Neural cell (in vitro differentiated cells): ENCODE data around the gene ZNF311. TPM values are rescaled to one million over a fixed set of nuclear protein-coding genes. Genes with fewer than 3 reads are reported as not detected.

Experiments
- H2AFZ ChIP-seq: fragments of 200-600, 300-800 bp; sonication (generic), shearing (Covaris generic); 2 replicates; pipeline ENCODE4 v1.6.0; 2014; ENCODE audit warnings: low read depth, mild to moderate bottlenecking, antibody characterized with exemption, low read length, moderate library complexity
- H3F3A ChIP-seq: fragments of 200-600 bp; shearing (Covaris generic); 2 replicates; pipeline ENCODE4 v1.6.1; 2016; ENCODE audit warnings: mild to moderate bottlenecking, moderate library complexity, mixed read lengths, antibody characterized with exemption, low read length; ENCODE audit not compliant: insufficient read depth, poor library complexity, severe bottlenecking
- H3K27ac ChIP-seq: fragments of 200-600, 300-800 bp; sonication (generic), shearing (Covaris generic); 2 replicates; pipeline ENCODE4 v1.5.1; 2014; ENCODE audit warnings: mild to moderate bottlenecking, low read length, moderate library complexity
- H3K27me3 ChIP-seq: fragments of 300-800, 200-600 bp; sonication (generic), shearing (Covaris generic); 2 replicates; pipeline ENCODE4 v1.6.0; 2014; ENCODE audit warnings: mild to moderate bottlenecking, low read depth, low read length, moderate library complexity; ENCODE audit not compliant: insufficient read depth
- H3K36me3 ChIP-seq: fragments of 300-800, 200-600 bp; sonication (generic), shearing (Covaris generic); 2 replicates; pipeline ENCODE4 v1.5.1; 2014; ENCODE audit warnings: mild to moderate bottlenecking, antibody characterized with exemption, low read length, moderate library complexity; ENCODE audit not compliant: insufficient read depth
- H3K4me2 ChIP-seq: fragments of 300-800, 200-600 bp; sonication (generic), shearing (Covaris generic); 2 replicates; pipeline ENCODE4 v1.6.0; 2014; ENCODE audit warnings: mild to moderate bottlenecking, low read length
- H3K4me3 ChIP-seq: fragments of 300-800, 200-600 bp; sonication (generic), shearing (Covaris generic); 2 replicates; pipeline ENCODE4 v1.5.1; 2014; ENCODE audit warnings: mild to moderate bottlenecking, low read length, moderate library complexity
- H3K79me2 ChIP-seq: fragments of 200-600 bp; shearing (Covaris generic); replicated peaks from 2 replicates; pipeline ENCODE4 v1.6.0; 2014; ENCODE audit warnings: mild to moderate bottlenecking, low read length, moderate library complexity; ENCODE audit not compliant: insufficient read depth
- H3K9ac ChIP-seq: fragments of 300-800, 200-600 bp; sonication (generic), shearing (Covaris generic); 2 replicates; pipeline ENCODE4 v1.6.1; 2016; ENCODE audit warnings: mild to moderate bottlenecking, low read length, mixed read lengths
- H3K9me2 ChIP-seq: fragments of 200-600 bp; shearing (Covaris generic); 2 replicates; pipeline ENCODE4 v1.6.1; 2016; ENCODE audit warnings: mild to moderate bottlenecking, low read length, mixed read lengths; ENCODE audit not compliant: insufficient read depth
- H3K9me3 ChIP-seq: fragments of 200-600, 300-800 bp; sonication (generic), shearing (Covaris generic); 2 replicates; pipeline ENCODE4 v1.6.1; 2016; ENCODE audit warnings: mild to moderate bottlenecking, mixed run types, low read length, moderate library complexity, mixed read lengths
- H4K20me1 ChIP-seq: fragments of 200-600 bp; shearing (Covaris generic); 2 replicates; pipeline ENCODE4 v1.6.1; 2016; ENCODE audit warnings: mild to moderate bottlenecking, mixed run types; ENCODE audit not compliant: insufficient read depth
- CTCF ChIP-seq: fragments of 450-650 bp; IDR thresholded peaks from 2 replicates; pipeline ENCODE4 v1.5.1; 2014; ENCODE audit warnings: antibody characterized with exemption, mild to moderate bottlenecking, moderate library complexity; ENCODE audit not compliant: poor library complexity, severe bottlenecking
- EZH2 ChIP-seq: fragments of 200-600, 300-800 bp; shearing (Covaris generic), sonication (generic); IDR thresholded peaks from 2 replicates; pipeline ENCODE4 v1.6.1; 2014; ENCODE audit warnings: antibody characterized with exemption, low read length, borderline replicate concordance, mild to moderate bottlenecking; ENCODE audit not compliant: insufficient read depth, poor library complexity, severe bottlenecking
- MXI1 ChIP-seq: fragments of 450-650 bp; conservative IDR thresholded peaks from 2 replicates; pipeline ENCODE4 v1.6.1; 2014; ENCODE audit warnings: antibody characterized with exemption, mild to moderate bottlenecking; ENCODE audit not compliant: poor library complexity, severe bottlenecking
- RAD21 ChIP-seq: fragments of 450-650 bp; conservative IDR thresholded peaks from 2 replicates; pipeline ENCODE4 v1.6.1; 2014; ENCODE audit warnings: antibody characterized with exemption, mild to moderate bottlenecking, moderate library complexity
- REST ChIP-seq: IDR thresholded peaks from 2 replicates; pipeline ENCODE4 v1.6.1; 2012; ENCODE audit warnings: borderline replicate concordance
- SMC3 ChIP-seq: fragments of 450-650 bp; conservative IDR thresholded peaks from 2 replicates; pipeline ENCODE4 v1.6.1; 2014; ENCODE audit warnings: antibody characterized with exemption, mild to moderate bottlenecking, moderate library complexity; ENCODE audit not compliant: poor library complexity
- TAF1 ChIP-seq: IDR thresholded peaks from 2 replicates; pipeline ENCODE4 v1.6.1; 2012; ENCODE audit warnings: low read depth
- polyA plus RNA-seq: library from polyadenylated mRNA; depleted of rRNA; stranded (reverse); fragments of >200 nt; gene quantifications from 2 replicates; pipeline ENCODE4 v1.2.3, GENCODE V29; 2014

Gene ZNF311
- polyA plus RNA-seq, 1 donor from 2014 or later: 4.6 TPM

- Histone ChIP-seq H3K4me3 (peak overlapping the region; percentile 69), H3K36me3 (no peaks in the 10 kb centered on the region), H3K79me2 (no peaks in the 10 kb centered on the region), H3K27me3 (no peaks in the 10 kb centered on the region), H4K20me1 (no peaks in the 10 kb centered on the region), H2AFZ (peak overlapping the region; percentile 49), H3K9ac (peak overlapping the region; percentile 47), H3K9me2 (no peaks in the 10 kb centered on the region), H3K4me2 (peak overlapping the region; percentile 56), H3K27ac (peak overlapping the region; percentile 54), H3K9me3 (no peaks in the 10 kb centered on the region), H3F3A (no peaks in the 10 kb centered on the region)
- TF ChIP-seq TAF1 (no peak), MXI1 (peak; percentile 54), REST (peak; percentile 17), RAD21 (peak; percentile 16)
These were observed 23.2 kb downstream of the ZNF311 start for GRCh38 chr6:28981833-28982475.

DNA sequence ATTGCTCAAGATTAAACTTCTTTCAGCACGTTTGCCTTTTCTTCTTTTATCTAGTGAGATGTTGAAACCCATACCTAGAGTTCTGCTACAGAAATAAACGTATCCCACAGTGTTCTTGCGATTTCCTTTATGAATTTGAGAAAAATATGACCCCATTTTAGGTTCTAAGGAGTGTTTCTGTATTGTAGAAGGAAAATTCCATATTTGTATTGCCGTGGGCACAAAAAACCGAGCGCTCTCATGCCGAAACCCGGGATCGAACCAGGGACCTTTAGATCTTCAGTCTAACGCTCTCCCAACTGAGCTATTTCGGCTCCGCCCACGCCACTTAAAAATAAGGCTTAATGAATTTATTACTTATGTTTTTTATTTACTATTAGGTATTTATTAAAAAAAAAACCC, 23.7 kb downstream of the ZNF311 start:
- no peaks in the 10 kb centered on the region for H4K20me1 ChIP-seq
- H3K9me2 ChIP-seq: no peaks in the 10 kb centered on the region
- no peaks in the 10 kb centered on the region for H3K79me2 ChIP-seq
- peak overlapping the region; percentile 42 for H3K4me2 ChIP-seq
- no peaks in the 10 kb centered on the region for H3K27me3 ChIP-seq
- no peaks in the 10 kb centered on the region for H3F3A ChIP-seq
- peak overlapping the region; percentile 69 for H3K4me3 ChIP-seq
- TF ChIP-seq TAF1 (no peak), MXI1 (peak; percentile 5), RAD21 (peak; percentile 5)
- H3K27ac ChIP-seq: peak overlapping the region; percentile 49
- H3K36me3 ChIP-seq: no peaks in the 10 kb centered on the region
- peak overlapping the region; percentile 35 for H2AFZ ChIP-seq
- H3K9me3 ChIP-seq: no peaks in the 10 kb centered on the region
- H3K9ac ChIP-seq: peak overlapping the region; percentile 52

DNA sequence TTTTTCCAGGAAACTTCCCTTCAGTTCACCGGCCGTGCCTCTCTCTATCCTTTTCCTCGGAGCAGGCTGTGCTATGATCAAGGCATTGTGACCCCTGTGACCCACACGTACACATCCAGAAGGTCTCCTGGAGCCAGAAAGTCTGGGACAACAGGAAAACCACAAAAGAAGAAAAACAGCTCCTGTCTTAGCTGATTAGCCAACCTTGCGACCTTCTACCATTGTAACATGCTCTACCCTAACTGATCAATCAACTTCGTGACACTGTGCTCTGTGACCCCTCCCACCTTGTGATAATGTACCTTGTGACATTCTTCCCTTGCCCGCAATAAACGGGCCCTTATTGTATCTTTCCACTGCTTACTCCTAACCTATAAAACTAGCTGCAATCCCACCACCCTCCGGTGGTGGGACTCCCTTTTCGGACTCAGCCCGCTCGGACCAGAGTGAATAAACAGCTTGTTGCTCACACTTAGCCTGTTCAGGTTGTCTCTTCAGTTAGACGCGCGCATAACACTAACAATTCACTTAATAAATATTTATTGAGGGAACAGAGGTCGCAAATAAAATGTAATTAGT, 24.2 kb downstream of the ZNF311 start:
- Histone ChIP-seq H3K4me3 (peak overlapping the region; percentile 69), H3K27ac (peak overlapping the region; percentile 49)
- TF ChIP-seq RAD21: peak; percentile 36
- TF ChIP-seq REST: peak; percentile 48
- peak; percentile 54 for TF ChIP-seq SMC3
- TF ChIP-seq CTCF: peak; percentile 71
- peak; percentile 28 for TF ChIP-seq MXI1
- no peak for TF ChIP-seq TAF1
- no peak for TF ChIP-seq EZH2

More for the DNA sequence above, 24.2 kb downstream of the ZNF311 start:
- Histone ChIP-seq H3K4me2 (peak overlapping the region; percentile 64), H3K27me3 (no peaks in the 10 kb centered on the region), H3K9ac (peak overlapping the region; percentile 52), H3K79me2 (no peaks in the 10 kb centered on the region), H3K36me3 (no peaks in the 10 kb centered on the region), H3K9me2 (no peaks in the 10 kb centered on the region), H3F3A (no peaks in the 10 kb centered on the region), H2AFZ (peak overlapping the region; percentile 35), H4K20me1 (no peaks in the 10 kb centered on the region), H3K9me3 (no peaks in the 10 kb centered on the region)
